Osteoblast (primary cell): ENCODE measurements around the gene PRM2. TPM values are rescaled to one million over a fixed set of nuclear protein-coding genes. Genes with fewer than 3 reads are reported as not detected.
A peak's percentile ranks its signal among the peaks of the same experiment; 100 is the strongest.

Experiments
- DNase-seq: peaks from one replicate; pipeline ENCODE4 v3.0.0; 2011; ENCODE audit warnings: low spot score, mixed read lengths; ENCODE audit not compliant: insufficient read length; ENCODE audit errors: missing footprints
- H2AFZ ChIP-seq: 2 replicates; pipeline ENCODE4 v1.6.0; 2011; ENCODE audit warnings: mild to moderate bottlenecking, low read length
- H3K27ac ChIP-seq: 2 replicates; pipeline ENCODE4 v1.5.1; 2011; ENCODE audit warnings: mild to moderate bottlenecking, low read depth, low read length, moderate library complexity
- H3K27me3 ChIP-seq: 2 replicates; pipeline ENCODE4 v1.6.0; 2012; ENCODE audit warnings: mild to moderate bottlenecking, control low read depth, inconsistent platforms, low read length, moderate library complexity; ENCODE audit not compliant: insufficient read depth
- H3K36me3 ChIP-seq: 2 replicates; pipeline ENCODE4 v1.5.1; 2011; ENCODE audit warnings: mild to moderate bottlenecking, low read length, control low read depth, moderate library complexity; ENCODE audit not compliant: insufficient read depth
- H3K4me1 ChIP-seq: 2 replicates; pipeline ENCODE4 v1.5.1; 2011; ENCODE audit warnings: mild to moderate bottlenecking, low read length, control low read depth, moderate library complexity; ENCODE audit not compliant: insufficient read depth
- H3K4me2 ChIP-seq: 2 replicates; pipeline ENCODE4 v1.6.0; 2011; ENCODE audit warnings: mild to moderate bottlenecking, low read length; ENCODE audit not compliant: insufficient read depth
- H3K4me3 ChIP-seq: fragments of 200-600 bp; sonication (generic); 3 replicates; pipeline ENCODE4 v1.5.1; 2012; ENCODE audit warnings: mild to moderate bottlenecking, low read length, inconsistent platforms; ENCODE audit not compliant: insufficient read depth
- H3K79me2 ChIP-seq: 2 replicates; pipeline ENCODE4 v1.6.0; 2012; ENCODE audit warnings: mild to moderate bottlenecking, low read length, control low read depth, inconsistent platforms; ENCODE audit not compliant: insufficient read depth
- H3K9me3 ChIP-seq: 2 replicates; pipeline ENCODE4 v1.5.1; 2011; ENCODE audit warnings: low read depth, low read length, control low read depth
- H4K20me1 ChIP-seq: 2 replicates; pipeline ENCODE4 v1.6.0; 2012; ENCODE audit warnings: mild to moderate bottlenecking, low read length, control low read depth; ENCODE audit not compliant: insufficient read depth
- total RNA-seq: library from RNA; depleted of rRNA; stranded (reverse); fragments of >200 nt; gene quantifications from 2 replicates; pipeline ENCODE4 v1.2.3, GENCODE V29; 2012
- TF ChIP-seq, protein P1 (sequence below): IDR thresholded peaks from 2 replicates; pipeline ENCODE4 v1.5.1; 2011; ENCODE audit warnings: mild to moderate bottlenecking, low read depth, low read length, moderate library complexity; ENCODE audit errors: extremely low read depth

Gene PRM2
- total RNA-seq, 1 donor: not detected

GRCh38 chr16:11251525-11252481, 24.5 kb downstream of the PRM2 start:
- TF ChIP-seq, protein P1, sequence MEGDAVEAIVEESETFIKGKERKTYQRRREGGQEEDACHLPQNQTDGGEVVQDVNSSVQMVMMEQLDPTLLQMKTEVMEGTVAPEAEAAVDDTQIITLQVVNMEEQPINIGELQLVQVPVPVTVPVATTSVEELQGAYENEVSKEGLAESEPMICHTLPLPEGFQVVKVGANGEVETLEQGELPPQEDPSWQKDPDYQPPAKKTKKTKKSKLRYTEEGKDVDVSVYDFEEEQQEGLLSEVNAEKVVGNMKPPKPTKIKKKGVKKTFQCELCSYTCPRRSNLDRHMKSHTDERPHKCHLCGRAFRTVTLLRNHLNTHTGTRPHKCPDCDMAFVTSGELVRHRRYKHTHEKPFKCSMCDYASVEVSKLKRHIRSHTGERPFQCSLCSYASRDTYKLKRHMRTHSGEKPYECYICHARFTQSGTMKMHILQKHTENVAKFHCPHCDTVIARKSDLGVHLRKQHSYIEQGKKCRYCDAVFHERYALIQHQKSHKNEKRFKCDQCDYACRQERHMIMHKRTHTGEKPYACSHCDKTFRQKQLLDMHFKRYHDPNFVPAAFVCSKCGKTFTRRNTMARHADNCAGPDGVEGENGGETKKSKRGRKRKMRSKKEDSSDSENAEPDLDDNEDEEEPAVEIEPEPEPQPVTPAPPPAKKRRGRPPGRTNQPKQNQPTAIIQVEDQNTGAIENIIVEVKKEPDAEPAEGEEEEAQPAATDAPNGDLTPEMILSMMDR: no peak
- DNase-seq: peak; percentile 97

GRCh38 chr16:11250786-11251524, 25.3 kb downstream of the PRM2 start:
- Histone ChIP-seq H3K27ac (no peak overlapping the region), H3K27me3 (no peaks in the 10 kb centered on the region), H3K79me2 (no peaks in the 10 kb centered on the region), H3K4me3 (no peak overlapping the region), H3K36me3 (no peaks in the 10 kb centered on the region), H4K20me1 (peaks cover 11% of the 10 kb centered on the region), H3K4me1 (peaks cover 14% of the 10 kb centered on the region), H2AFZ (no peak overlapping the region), H3K4me2 (no peak overlapping the region), H3K9me3 (no peaks in the 10 kb centered on the region)
- TF ChIP-seq, protein P1: no peak
- DNase-seq: no peak

More at GRCh38 chr16:11251525-11252481, 24.5 kb downstream of the PRM2 start:
- Histone ChIP-seq H3K4me3 (no peak overlapping the region), H3K27me3 (no peaks in the 10 kb centered on the region), H3K4me1 (peaks cover 15% of the 10 kb centered on the region), H3K27ac (no peak overlapping the region), H4K20me1 (peaks cover 11% of the 10 kb centered on the region), H3K36me3 (no peaks in the 10 kb centered on the region), H2AFZ (no peak overlapping the region), H3K4me2 (no peak overlapping the region), H3K9me3 (no peaks in the 10 kb centered on the region), H3K79me2 (no peaks in the 10 kb centered on the region)

GRCh38 chr16:11250091-11250785, 26.0 kb downstream of the PRM2 start:
- no peaks in the 10 kb centered on the region for H3K79me2 ChIP-seq
- no peak overlapping the region for H3K27ac ChIP-seq
- H3K9me3 ChIP-seq: no peaks in the 10 kb centered on the region
- H3K27me3 ChIP-seq: no peaks in the 10 kb centered on the region
- no peak overlapping the region for H3K4me3 ChIP-seq
- DNase-seq: no peak
- no peaks in the 10 kb centered on the region for H3K36me3 ChIP-seq
- TF ChIP-seq, protein P1: no peak
- no peak overlapping the region for H3K4me2 ChIP-seq
- peaks cover 14% of the 10 kb centered on the region for H3K4me1 ChIP-seq
- H2AFZ ChIP-seq: no peak overlapping the region
- peaks cover 11% of the 10 kb centered on the region for H4K20me1 ChIP-seq
